Loucy (cell line): Measurements from ENCODE around the gene ULK1.

Experiments
- H2AFZ ChIP-seq: fragments of 200-600 bp; sonication (generic); 2 replicates; pipeline ENCODE4 v1.6.0; 2016; ENCODE audit warnings: antibody characterized with exemption, mild to moderate bottlenecking, low read length, moderate library complexity
- H3F3A ChIP-seq: fragments of 200-600 bp; 2 replicates; pipeline ENCODE4 v1.6.0; 2016; ENCODE audit warnings: antibody characterized with exemption, low read depth, mild to moderate bottlenecking
- H3K27me3 ChIP-seq: fragments of 200-600 bp; sonication (generic); 2 replicates; pipeline ENCODE4 v1.6.1; 2014; ENCODE audit warnings: low read length, mild to moderate bottlenecking; ENCODE audit not compliant: insufficient read depth, poor library complexity, severe bottlenecking
- H3K36me3 ChIP-seq: fragments of 200-600 bp; sonication (generic); 2 replicates; pipeline ENCODE4 v1.6.1; 2016; ENCODE audit warnings: low read length; ENCODE audit not compliant: insufficient read depth
- H3K4me1 ChIP-seq: fragments of 200-600 bp; sonication (generic); 2 replicates; pipeline ENCODE4 v1.5.1; 2014; ENCODE audit warnings: low read length, mild to moderate bottlenecking; ENCODE audit not compliant: insufficient read depth, poor library complexity, severe bottlenecking
- H3K4me2 ChIP-seq: fragments of 200-600 bp; sonication (generic); 2 replicates; pipeline ENCODE4 v1.6.0; 2014; ENCODE audit warnings: antibody characterized with exemption, low read length, low read depth, mild to moderate bottlenecking; ENCODE audit not compliant: poor library complexity, severe bottlenecking
- H3K4me3 ChIP-seq: fragments of 200-600 bp; sonication (generic); 2 replicates; pipeline ENCODE4 v1.5.1; 2014; ENCODE audit warnings: low read length, mild to moderate bottlenecking, mixed read lengths; ENCODE audit not compliant: poor library complexity, severe bottlenecking
- H3K79me2 ChIP-seq: fragments of 200-600 bp; sonication (generic); 2 replicates; pipeline ENCODE4 v1.6.1; 2014; ENCODE audit warnings: low read length; ENCODE audit not compliant: insufficient read depth
- H3K9ac ChIP-seq: fragments of 200-600 bp; sonication (generic); 2 replicates; pipeline ENCODE4 v1.6.0; 2014; ENCODE audit warnings: mild to moderate bottlenecking, low read depth, low read length, moderate library complexity; ENCODE audit not compliant: poor library complexity, severe bottlenecking
- H3K9me2 ChIP-seq: fragments of 200-600 bp; sonication (generic); replicated peaks from 2 replicates; pipeline ENCODE4 v1.6.1; 2016; ENCODE audit warnings: low read depth, low read length, mixed read lengths
- H3K9me3 ChIP-seq: fragments of 200-600 bp; sonication (generic); 2 replicates; pipeline ENCODE4 v1.6.1; 2014; ENCODE audit warnings: mild to moderate bottlenecking, antibody characterized with exemption, low read length, low read depth; ENCODE audit not compliant: insufficient read depth
- H4K20me1 ChIP-seq: fragments of 200-600 bp; sonication (generic); 2 replicates; pipeline ENCODE4 v1.6.0; 2014; ENCODE audit warnings: antibody characterized with exemption, low read length, mild to moderate bottlenecking; ENCODE audit not compliant: insufficient read depth, poor library complexity, severe bottlenecking
- EZH2phosphoT487 ChIP-seq: fragments of 200-600 bp; IDR thresholded peaks from 2 replicates; pipeline ENCODE4 v1.6.1; 2018; ENCODE audit warnings: antibody characterized with exemption, mild to moderate bottlenecking, moderate library complexity, borderline replicate concordance
- TF ChIP-seq, protein P1 (sequence below): fragments of 200-600 bp; sonication (generic); conservative IDR thresholded peaks from 2 replicates; pipeline ENCODE4 v1.5.1; 2014; ENCODE audit warnings: mild to moderate bottlenecking, antibody characterized with exemption, low read length

ULK1 gene

GRCh38 chr12:131869871-131870418 lies 24.5 kb upstream of the ULK1 start:
- no peaks in the 10 kb centered on the region for H3K27me3 ChIP-seq
- H3K4me1 ChIP-seq: no peaks in the 10 kb centered on the region
- H3F3A ChIP-seq: no peaks in the 10 kb centered on the region
- no peak overlapping the region for H2AFZ ChIP-seq
- H3K4me3 ChIP-seq: no peak overlapping the region
- H3K9ac ChIP-seq: no peak overlapping the region
- H3K9me2 ChIP-seq: no peaks in the 10 kb centered on the region
- no peaks in the 10 kb centered on the region for H3K79me2 ChIP-seq
- H3K9me3 ChIP-seq: 0 out of 2 replicates have a peak, but pooled peaks cover 3% of the 10 kb centered on the region
- no peak overlapping the region for H3K4me2 ChIP-seq
- no peaks in the 10 kb centered on the region for H3K36me3 ChIP-seq
- no peaks in the 10 kb centered on the region for H4K20me1 ChIP-seq
- TF ChIP-seq, protein P1, sequence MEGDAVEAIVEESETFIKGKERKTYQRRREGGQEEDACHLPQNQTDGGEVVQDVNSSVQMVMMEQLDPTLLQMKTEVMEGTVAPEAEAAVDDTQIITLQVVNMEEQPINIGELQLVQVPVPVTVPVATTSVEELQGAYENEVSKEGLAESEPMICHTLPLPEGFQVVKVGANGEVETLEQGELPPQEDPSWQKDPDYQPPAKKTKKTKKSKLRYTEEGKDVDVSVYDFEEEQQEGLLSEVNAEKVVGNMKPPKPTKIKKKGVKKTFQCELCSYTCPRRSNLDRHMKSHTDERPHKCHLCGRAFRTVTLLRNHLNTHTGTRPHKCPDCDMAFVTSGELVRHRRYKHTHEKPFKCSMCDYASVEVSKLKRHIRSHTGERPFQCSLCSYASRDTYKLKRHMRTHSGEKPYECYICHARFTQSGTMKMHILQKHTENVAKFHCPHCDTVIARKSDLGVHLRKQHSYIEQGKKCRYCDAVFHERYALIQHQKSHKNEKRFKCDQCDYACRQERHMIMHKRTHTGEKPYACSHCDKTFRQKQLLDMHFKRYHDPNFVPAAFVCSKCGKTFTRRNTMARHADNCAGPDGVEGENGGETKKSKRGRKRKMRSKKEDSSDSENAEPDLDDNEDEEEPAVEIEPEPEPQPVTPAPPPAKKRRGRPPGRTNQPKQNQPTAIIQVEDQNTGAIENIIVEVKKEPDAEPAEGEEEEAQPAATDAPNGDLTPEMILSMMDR: no peak
- TF ChIP-seq EZH2phosphoT487: no peak

DNA sequence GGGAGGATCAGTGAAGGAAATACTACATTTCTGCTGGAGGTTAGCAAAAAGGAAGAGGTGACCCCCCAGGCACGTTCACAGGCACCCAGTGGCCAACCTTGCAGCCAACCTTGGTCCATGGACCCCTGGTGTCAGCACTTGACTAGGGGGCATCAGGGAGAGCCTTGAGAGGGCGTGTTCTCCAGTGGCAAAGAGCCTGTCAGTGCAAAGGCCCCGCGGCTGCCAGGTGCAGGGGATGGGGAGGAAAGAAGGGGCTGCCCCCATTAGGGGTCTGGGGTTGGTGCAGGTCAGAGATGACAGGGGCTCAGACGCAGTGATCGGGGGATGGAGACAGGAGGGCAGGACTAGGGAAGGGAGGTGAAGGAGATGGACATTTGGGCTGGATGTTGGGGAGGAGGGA lies 22.7 kb upstream of the ULK1 start:
- no peaks in the 10 kb centered on the region for H3K4me1 ChIP-seq
- no peaks in the 10 kb centered on the region for H3F3A ChIP-seq
- no peak overlapping the region for H2AFZ ChIP-seq
- H3K4me3 ChIP-seq: no peak overlapping the region
- H3K9me3 ChIP-seq: 0 out of 2 replicates have a peak, but pooled peaks cover 3% of the 10 kb centered on the region
- TF ChIP-seq, protein P1: no peak
- no peak for TF ChIP-seq EZH2phosphoT487
- no peak overlapping the region for H3K4me2 ChIP-seq
- no peaks in the 10 kb centered on the region for H3K36me3 ChIP-seq
- H3K79me2 ChIP-seq: no peaks in the 10 kb centered on the region
- no peaks in the 10 kb centered on the region for H3K27me3 ChIP-seq
- H3K9ac ChIP-seq: no peak overlapping the region
- H3K9me2 ChIP-seq: no peaks in the 10 kb centered on the region
- no peaks in the 10 kb centered on the region for H4K20me1 ChIP-seq

- Histone ChIP-seq H3K9me3 (0 out of 2 replicates have a peak, but pooled peaks cover 3% of the 10 kb centered on the region), H3K27me3 (no peaks in the 10 kb centered on the region), H3K4me3 (no peak overlapping the region), H3K4me2 (no peak overlapping the region), H3K9ac (no peak overlapping the region), H3K9me2 (no peaks in the 10 kb centered on the region), H4K20me1 (no peaks in the 10 kb centered on the region), H3F3A (no peaks in the 10 kb centered on the region), H3K79me2 (no peaks in the 10 kb centered on the region), H2AFZ (no peak overlapping the region), H3K4me1 (no peaks in the 10 kb centered on the region), H3K36me3 (no peaks in the 10 kb centered on the region)
- no peak for TF ChIP-seq EZH2phosphoT487
- TF ChIP-seq, protein P1: no peak
Measured at GRCh38 chr12:131872154-131873051, 22.0 kb upstream of the ULK1 start.
